ENCODE measurements around the gene CHST11.

CHST11 gene

DNA sequence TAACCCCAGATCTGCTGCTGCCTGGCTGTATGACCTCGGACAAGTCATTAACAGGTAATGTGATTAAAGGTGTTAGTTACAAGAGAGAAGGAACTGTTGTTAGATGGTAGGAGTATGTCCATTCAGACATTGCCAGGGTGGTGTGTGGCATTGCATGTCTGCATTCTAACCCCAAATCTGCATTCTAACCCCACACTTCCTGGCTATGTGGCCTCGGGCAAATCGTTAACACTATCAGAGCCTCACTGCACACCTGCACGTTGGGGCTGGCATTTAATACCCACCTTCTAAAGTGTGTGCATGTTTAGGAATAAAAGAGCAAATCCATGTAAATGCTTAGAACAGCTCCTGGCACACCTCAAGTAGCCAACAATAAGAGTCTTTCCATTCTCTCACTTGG lies 46.4 kb downstream of the CHST11 start:
- no peak for DNase-seq (ENCODE audit: low read depth in 3 of 3)

DNA sequence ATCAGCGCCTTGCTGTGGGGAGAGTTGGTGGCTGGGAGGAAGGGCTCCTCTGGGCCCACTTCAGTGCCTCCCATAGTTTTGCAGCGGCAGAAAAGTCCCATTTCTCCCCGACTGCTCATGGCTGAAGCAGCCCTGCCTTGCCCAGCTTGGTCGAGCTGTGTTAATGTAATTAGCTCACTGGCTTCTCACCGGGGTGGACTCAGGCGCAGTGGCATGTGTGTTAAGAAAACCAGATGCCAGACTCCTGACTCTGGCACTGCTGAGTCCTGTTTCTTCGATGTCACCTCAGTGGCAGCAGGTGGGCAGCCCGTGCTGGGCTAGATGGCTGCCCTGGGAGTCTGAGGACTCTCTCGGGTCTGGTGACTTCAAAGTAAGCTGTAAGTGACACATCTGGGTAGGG lies 47.4 kb downstream of the CHST11 start:
- no peak for DNase-seq (ENCODE audit: low read depth in 3 of 3)

DNA sequence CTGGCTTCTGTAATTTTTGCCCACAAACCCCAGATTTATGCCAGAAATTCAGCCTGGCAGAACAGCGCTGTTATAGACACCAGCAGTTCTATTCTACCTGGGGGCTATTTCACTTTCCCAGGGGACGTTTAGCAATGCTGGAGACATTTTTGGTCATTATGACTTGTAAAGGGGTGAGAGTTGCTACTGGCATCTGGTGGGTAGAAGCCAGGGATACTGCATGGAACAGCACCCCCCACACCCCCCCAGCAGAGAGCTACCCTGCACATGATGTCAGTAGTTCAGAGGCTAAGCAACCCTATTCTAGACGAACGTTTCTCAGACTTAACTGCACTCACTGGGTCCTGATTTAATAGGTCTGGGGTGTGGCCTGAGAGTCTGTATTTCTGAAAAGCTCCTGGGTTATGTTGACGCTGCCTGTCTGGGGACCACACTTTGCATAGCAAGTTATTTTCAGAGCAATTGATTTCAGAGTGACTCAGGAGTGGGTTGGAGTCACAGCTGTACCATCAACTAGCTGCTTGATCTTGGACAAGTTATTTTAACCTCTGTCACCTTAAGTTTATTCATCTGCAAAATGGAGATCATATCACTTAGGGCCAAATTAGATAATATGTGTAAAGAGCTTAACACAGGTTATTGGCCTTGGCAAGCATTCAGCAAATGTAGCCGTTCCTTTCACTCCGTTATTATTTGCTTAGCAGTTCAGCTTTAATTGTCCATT lies 48.5 kb downstream of the CHST11 start:
- DNase-seq (ENCODE audit: low read depth in 3 of 3), result no peak

DNA sequence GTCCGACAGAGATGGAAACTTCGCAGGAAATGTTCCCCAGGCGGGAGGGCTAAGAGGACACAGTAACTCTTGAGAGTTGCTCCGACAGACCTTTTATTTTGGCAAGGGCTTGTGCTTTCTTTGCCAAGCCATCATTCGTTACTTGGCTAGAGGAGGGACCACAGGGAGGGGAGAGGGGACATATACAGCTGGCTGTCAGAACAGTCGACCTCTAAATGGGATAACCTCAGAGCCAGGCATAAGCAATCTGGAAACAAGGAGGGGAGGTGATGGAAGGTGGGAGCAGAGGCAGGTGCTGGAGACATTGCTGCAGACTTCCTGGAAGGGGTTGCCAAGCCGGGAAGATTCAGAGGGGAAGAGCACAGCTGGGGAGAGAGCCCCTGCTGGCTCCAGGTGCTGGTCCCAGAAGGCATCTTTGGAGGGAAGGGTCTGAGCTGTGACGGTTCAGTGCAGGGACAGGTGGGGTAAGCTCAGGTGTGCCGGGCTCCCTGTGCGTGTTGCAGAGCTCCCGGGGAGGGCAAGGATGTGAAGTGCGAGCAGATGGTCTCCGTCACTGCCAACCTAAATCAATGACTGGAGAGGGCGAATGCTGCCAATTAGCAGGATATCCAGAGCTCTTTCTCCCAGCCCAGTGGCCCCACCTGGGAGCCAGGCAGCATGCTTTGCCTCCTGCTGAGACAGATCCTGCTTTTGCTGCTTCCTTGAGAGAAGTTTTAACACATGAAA lies 50.1 kb downstream of the CHST11 start:
- no peak for DNase-seq (ENCODE audit: low read depth in 3 of 3)

DNA sequence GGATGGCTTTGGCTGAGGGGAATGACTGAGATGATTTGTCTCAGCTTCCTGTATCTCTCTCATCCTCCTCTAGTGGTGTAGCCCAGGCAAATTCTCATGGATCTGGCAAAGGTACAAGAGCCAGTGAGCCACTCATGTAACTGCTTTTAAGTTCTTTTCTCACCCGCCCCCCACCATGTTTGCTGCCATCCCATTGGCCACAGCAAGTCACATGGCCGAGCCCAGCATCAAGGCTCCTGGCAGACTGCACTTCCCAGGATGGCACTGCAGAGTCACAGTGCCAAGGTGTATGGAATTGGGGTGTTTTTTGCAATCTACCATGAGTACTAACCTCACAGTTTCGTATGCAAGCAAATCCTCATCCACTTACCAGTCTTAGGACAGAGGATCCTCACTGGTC lies 50.9 kb downstream of the CHST11 start:
- DNase-seq (ENCODE audit: low read depth in 3 of 3), result no peak

DNA sequence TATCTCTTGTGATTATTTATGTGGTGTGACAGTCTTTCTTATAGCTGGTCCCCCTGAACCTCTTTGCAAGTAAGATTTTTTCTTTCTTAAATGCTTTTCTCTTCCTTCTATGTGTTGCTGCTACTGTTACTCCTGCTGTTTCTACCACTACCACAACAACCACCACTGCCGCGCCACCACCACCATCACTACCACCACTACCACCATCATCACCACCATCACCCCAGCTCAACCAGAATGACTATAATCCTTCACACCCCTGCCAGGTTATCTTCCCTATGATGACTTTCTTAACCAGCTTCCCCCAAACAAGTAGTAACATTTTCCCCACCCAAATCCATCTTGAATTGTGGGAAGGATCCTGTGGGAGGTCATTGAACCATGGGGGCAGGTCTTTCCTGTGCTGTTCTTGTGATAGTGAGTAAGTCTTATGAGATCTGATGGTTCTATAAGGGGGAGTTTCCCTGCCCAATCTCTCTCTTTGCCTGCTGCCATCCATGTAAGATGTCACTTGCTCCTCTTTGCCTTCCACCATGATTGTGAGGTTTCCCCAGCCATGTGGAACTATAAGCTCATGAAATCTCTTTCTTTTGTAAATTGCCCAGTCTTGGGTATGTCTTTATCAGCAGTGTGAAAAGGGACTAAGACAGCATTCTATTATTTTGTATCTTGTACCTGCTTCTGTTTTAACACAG lies 52.2 kb downstream of the CHST11 start:
- no peak for DNase-seq (ENCODE audit: low read depth in 3 of 3)

DNA sequence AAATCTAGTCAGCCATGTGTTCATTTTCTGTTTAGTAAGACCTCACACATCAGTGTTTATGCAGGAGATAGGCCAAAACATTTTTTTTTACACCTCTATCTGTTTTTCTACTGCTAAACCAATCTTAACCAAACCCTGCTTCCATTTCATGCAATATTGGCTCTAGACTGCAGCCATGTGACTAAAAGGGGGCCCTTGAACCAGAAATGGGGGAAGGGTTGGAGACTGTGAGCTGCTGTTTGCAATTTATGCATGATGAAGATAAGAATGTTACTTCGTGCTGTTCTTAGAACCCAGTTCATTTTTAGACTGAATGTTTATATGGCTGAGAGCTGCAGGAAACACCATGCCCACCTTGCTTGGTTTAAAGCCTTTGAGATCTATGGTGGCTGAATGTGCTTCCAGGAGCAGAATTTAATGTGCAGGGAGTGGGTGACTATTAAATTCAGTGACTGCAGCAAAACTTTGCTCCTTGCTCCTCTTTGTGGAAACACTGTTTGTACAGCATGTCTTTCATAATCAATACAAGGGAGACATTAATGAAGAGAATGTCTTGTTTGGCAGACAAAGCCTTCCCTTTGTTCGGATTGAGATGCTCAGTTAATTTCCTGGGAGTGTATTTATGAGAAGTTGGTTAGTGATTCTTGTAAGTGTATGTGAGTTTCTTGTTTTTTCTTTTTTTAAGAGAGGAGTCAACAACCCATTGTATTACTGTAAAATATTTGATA lies 53.6 kb downstream of the CHST11 start:
- no peak for DNase-seq (ENCODE audit: low read depth in 3 of 3)

DNA sequence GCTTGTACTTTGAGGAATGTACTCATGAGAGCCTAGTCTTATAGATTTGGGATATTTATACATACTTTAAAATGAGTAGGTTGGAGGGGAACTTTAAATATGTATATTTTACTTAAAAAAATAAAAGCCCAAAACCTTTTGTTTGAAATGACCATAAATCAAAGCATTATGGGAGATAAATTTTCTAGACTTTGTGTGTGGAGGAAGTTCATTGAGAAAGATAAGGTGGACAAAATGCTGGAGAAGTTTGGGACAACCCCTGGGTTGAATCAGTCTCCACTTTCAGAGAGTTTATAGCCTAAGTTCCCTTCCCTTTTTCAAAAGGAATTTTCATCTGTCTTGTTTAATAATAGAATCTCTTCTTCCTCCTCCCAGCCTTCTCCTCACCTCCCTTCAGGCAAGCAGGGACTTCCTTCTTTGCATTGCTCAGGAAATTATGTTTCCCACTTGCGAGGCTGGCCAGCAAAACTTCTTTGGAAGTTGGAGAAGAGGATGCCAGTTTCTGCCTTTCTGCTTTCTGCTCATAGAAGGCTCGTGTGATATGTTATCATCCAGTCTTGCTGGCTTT lies 54.2 kb downstream of the CHST11 start:
- no peak for DNase-seq (ENCODE audit: low read depth in 3 of 3)

DNA sequence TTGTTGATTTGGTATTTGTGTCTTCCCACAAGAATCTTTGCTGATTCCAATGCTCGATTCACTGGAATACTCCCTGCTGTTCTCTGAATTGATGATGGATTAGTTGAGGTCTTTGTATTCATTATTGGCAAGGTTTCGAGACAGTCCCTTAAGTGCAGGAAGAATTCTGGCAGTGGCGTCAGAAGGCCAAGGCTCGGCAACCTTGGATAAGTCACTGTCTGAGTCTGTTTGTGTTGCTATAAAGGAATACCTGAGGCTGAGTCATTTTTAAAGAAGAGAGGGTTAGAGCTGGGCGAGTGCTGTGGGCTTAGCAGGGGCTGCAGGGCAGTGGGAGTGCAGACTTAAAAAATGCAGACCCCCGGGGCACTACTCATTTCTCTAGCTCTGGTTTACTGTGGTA lies 56.9 kb downstream of the CHST11 start:
- no peak for DNase-seq (ENCODE audit: low read depth in 3 of 3)

DNA sequence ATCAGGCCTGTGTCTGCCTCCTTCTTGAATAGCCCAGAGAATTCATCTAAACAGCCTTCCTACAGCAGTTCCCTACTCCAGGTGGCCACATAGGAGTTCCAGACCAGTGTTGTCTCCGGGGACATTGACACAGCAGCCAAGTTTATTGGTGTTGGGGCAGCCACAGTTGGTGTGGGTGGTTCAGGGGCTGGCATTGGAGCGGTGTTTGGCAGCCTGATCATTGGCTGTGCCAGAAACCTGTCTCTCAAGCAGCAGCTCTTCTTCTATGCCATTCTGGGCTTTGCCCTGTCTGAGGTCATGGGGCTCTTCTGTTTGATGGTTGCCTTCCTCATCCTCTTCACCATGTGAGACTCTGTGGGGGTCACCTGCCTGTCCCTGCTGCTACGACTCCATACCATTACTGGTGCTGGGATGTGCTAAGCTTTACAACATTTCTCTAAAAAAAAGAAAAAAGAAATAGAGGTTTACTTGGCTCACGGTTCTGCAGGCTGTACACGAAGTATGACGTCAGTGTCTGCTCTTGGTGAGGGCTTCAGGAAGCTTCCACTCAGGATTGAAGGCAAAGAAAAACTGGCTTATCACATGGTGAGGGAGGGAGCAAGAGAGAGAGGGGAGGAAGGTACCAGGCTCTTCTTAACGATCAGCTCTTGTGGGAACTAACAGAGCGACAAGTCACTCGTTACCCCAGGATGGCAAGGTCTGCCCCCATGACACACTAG lies 57.5 kb downstream of the CHST11 start:
- DNase-seq (ENCODE audit: low read depth in 3 of 3), result no peak

DNA sequence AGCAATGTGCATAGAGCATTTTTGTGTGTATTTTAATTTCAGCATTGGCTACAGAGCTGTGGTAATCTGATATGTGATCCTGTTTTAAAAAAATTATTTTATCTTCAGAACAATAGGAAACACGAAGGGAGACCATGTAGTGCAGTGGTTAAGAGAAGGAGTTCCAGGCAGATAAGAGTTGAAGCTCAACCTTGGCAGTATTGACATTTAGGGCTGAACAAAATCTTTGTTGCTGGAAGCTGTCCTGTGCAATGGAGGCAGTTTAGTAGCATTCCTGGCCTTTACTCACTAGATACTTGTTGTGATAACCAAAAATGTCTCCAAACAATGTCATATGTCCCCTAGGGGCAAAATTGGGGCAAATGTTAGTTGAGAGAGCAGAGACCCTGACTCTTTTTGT lies 59.2 kb downstream of the CHST11 start:
- DNase-seq (ENCODE audit: low read depth in 3 of 3), result no peak

DNA sequence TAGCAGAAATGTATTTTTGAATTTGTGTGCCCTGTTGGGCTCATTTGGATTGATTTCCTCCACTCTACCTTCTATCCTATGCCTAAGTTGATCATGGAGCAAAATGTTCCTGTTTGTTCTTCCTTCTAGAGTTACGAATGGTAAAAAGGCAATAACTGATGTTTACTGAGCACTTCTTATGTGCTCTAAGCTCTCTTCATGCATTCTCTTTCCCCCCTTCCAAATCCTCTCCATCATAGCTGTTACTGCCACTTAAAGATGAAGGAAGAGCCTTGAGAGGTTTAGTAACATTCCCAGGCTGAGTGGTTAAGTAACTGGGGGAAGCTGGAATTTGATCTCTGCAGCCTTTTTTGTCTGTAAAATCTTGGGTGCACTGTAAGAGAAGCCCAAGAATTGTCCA lies 60.1 kb downstream of the CHST11 start:
- no peak for DNase-seq (ENCODE audit: low read depth in 3 of 3)

DNA sequence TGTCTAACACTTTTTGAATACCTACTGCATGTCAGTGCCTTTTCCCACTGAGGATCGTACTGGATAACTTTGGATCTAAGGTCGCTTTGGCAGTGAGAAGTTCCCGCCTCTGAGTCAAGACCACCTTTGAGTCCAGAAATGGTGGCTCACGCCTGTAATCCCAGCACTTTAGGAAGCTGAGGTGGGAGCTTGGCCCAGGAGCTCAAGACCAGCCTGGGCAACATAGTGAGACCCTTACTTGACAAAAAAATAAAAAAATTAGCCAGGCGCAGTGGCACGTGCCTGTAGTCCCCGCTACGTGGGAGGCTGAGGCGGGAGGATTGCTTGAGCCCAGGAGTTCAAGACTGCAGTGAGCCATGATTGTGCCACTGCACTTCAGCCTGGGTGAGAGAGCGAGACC lies 61.1 kb downstream of the CHST11 start:
- no peak for DNase-seq (ENCODE audit: low read depth in 3 of 3)

DNA sequence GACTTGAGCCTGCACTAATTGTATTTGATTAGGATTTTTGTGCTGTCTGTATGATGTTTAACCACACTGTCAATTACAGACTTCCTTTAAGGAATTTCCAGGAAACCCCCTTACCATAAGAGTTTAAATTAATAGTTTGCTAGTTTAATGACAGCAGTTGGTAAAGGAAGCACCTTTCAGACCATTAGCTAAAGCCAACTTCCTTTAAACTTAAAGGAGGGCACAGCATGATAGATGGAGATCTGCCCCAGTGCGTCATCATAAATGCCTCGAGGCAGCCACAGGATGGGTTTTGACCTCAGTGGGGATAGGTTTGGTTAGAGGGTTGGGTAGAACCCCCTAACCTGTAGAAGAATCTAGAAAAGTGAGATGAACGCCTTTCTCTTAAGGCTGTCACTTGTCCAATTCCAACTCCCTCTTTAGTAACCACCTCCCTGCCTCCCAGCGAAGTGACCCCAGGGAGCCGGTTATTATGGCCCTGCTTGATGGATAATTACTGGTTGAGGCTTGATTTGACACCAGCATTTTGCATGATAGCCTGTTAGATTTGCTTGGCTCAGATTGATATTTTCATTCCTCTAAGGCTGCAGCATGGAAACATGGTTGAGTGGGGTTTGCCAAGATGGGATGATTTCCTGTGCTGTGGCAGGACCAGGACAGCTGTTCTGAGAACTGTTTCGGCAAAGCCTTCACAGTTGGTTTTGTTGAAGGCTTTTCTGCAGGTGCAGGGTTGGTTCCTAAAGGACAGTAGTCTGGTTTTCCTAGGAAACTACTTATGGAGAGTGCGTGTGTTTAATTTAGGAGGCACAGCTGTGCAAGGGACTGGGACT lies 62.7 kb downstream of the CHST11 start:
- DNase-seq (ENCODE audit: low read depth in 3 of 3), result no peak

DNA sequence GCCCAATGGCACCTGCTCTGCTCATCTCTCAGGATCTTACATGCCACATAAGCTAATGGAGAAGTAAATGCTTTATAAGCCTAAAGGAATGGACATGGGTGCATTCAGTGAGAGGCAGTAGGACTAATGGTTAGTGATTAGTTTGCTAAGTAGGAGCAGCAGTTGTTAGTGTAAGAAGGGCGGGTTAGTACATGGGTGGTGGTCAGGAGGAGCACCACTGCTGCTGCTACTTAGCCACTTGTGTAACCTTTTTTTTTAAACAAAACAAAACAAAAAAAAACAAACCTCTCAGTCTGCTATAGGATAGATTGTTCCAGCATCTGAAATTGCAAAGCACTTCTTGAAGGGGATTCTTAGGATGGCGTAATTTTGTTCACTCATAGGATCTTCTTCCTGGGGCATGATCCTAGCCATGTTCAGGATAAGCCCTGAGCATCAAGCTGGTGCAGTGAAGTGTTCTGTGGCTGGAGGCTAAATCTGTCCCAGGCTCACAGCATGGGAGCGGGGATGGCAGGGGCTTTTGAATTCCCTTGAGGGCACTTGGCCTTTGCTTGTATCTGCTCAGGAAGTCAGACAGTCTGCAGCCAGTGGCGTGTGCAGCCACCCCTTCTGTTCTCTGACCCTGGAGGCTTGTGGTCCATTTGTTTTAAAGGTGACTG lies 63.6 kb downstream of the CHST11 start:
- no peak for DNase-seq (ENCODE audit: low read depth in 3 of 3)

DNA sequence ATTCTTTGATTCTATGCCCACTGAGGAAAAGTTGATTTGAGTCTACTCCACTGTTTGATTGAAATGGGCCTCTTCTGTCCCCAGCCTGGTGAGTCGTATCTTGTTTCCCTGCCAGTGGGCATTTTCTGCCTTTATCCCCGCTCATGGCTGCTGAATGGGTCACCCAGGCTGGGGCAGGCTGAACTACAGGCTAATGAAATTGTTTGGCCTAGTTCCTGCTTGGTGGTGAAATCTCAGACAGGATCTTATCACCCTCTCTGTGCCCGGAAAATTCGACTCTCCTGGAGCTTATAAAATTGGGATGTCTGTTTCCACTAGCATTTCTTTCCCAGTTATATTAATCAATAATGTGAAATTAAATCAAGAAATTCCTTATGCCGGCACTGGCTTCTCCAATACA lies 65.0 kb downstream of the CHST11 start:
- DNase-seq (ENCODE audit: low read depth in 3 of 3), result no peak

DNA sequence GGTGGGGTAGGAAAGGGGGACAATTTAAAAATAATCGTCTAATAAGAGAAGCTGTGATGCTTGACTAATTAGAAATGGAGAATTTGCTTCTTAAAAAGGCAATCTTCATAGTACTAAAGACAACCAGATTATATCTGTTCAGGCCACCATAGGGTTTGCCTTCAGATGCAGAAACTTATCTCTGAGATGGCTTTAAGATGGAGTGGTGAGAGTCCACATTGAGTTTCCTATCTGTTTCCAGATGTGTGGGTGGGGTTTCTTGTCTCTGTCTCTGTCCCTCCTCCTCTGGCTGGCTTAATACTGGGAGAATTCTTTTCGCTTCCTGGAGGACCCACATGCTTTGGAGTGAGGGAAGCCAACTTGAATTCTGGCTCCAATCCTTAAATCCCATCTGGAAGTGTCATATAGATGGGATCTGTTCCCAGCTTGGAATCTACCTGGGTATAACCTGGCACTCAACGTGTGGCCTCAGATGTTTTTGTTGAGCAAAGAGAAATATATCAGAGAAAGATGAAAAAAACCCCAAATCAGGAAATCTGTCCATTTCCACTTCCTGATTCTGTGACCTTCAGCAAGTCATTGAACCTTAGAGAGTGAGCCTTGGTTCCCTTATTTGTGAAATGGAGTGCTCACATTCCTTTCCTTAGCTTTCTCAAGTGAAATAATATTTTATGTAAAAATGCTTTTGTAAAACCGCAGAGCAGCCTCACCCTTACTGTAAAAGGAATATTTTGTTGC lies 66.4 kb downstream of the CHST11 start:
- no peak for DNase-seq (ENCODE audit: low read depth in 3 of 3)

DNA sequence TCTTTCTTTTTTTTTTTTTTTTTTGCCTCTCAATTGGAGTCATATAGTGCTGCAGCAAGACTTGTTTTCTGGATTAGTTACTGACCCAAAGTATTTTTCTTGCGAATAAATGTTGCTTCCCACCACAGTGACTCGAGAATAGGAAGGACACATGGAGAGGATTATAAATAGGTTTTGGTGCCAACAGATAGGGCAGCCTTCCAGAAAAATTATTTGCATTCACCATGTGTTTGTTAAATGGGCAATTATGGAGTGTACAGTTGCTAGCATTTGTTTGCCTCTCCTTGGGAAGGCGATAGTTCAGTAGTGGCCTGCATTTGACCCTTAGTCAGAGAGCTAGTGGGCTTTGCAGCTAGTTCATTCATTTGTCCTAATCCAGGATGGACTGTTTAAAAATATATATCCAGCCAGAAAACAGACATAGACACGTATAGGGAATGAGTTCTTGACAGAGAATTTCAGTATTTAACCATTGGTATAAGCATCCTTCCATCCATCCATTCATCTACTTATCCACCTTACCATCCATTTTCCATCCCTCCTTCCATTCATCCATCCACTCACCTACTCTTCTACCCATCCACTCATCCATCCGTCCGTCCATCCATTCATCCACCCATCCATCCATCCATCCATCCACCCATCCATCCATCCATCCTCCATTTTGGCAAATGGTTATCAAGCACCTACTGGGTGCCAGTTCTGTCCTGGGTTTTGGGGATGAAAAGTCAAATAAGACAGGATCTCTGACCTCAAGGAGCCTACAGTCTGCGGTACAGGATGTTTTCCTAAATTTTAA lies 67.5 kb downstream of the CHST11 start:
- DNase-seq (ENCODE audit: low read depth in 3 of 3), result no peak
